ENCODE data around the gene HNRNPD.
"Not testable (repeated sequence)": the region's sequence is repeated elsewhere in the genome, so short reads cannot be mapped to it uniquely, and the experiment has no call there.

The HNRNPD gene

GRCh38 chr4:82373816-82374625 lies at the start of gene HNRNPD:
Gene HNRNPD, minus strand, starts transcription at chr4:82373991. Its CDS starts 313 bp downstream, at chr4:82373678.
- DNase-seq (ENCODE audit: low read depth), result peak; percentile 98

- no peak for DNase-seq (ENCODE audit: low read depth)
These were observed 48.8 kb upstream of the HNRNPD start for GRCh38 chr4:82422616-82423015.

- no peak for DNase-seq (ENCODE audit: low read depth)
These were observed 48.2 kb upstream of the HNRNPD start for GRCh38 chr4:82421796-82422560.

- no peak for DNase-seq (ENCODE audit: low read depth)
These were observed 45.7 kb upstream of the HNRNPD start for GRCh38 chr4:82419451-82419850.

GRCh38 chr4:82415922-82416365 lies 42.2 kb upstream of the HNRNPD start:
- no peak for DNase-seq (ENCODE audit: low read depth)

- not testable (repeated sequence) for DNase-seq (ENCODE audit: low read depth)
These were observed 41.3 kb upstream of the HNRNPD start for GRCh38 chr4:82415061-82415460.

- DNase-seq (ENCODE audit: low read depth), result no peak
These were observed 29.9 kb upstream of the HNRNPD start for GRCh38 chr4:82403725-82404124.

- no peak for DNase-seq (ENCODE audit: low read depth)
These were observed 28.5 kb upstream of the HNRNPD start for GRCh38 chr4:82402196-82402775.

- no peak for DNase-seq (ENCODE audit: low read depth)
These were observed 27.8 kb upstream of the HNRNPD start for GRCh38 chr4:82401600-82401999.

GRCh38 chr4:82398263-82398662 lies 24.5 kb upstream of the HNRNPD start:
- DNase-seq (ENCODE audit: low read depth), result no peak

- no peak for DNase-seq (ENCODE audit: low read depth)
These were observed 23.7 kb upstream of the HNRNPD start for GRCh38 chr4:82397527-82397926.

GRCh38 chr4:82394896-82395295 lies 21.1 kb upstream of the HNRNPD start:
- DNase-seq (ENCODE audit: low read depth), result no peak

- DNase-seq (ENCODE audit: low read depth), result not testable (repeated sequence)
These were observed 16.3 kb upstream of the HNRNPD start for GRCh38 chr4:82390061-82390460.

GRCh38 chr4:82388405-82388804 lies 14.6 kb upstream of the HNRNPD start:
- no peak for DNase-seq (ENCODE audit: low read depth)

- DNase-seq (ENCODE audit: low read depth), result not testable (repeated sequence)
These were observed 12.5 kb upstream of the HNRNPD start for GRCh38 chr4:82386312-82386711.

- DNase-seq (ENCODE audit: low read depth), result no peak
These were observed 9.0 kb upstream of the HNRNPD start for GRCh38 chr4:82382751-82383150.

GRCh38 chr4:82381661-82382296 lies 8.0 kb upstream of the HNRNPD start:
- no peak for DNase-seq (ENCODE audit: low read depth)

GRCh38 chr4:82381235-82381634 lies 7.4 kb upstream of the HNRNPD start:
- DNase-seq (ENCODE audit: low read depth), result no peak

GRCh38 chr4:82380831-82381230 lies 7.0 kb upstream of the HNRNPD start:
- no peak for DNase-seq (ENCODE audit: low read depth)

GRCh38 chr4:82380344-82380743 lies 6.6 kb upstream of the HNRNPD start:
- DNase-seq (ENCODE audit: low read depth), result no peak

GRCh38 chr4:82376109-82376508 lies 2.3 kb upstream of the HNRNPD start:
- DNase-seq (ENCODE audit: low read depth), result no peak

- DNase-seq (ENCODE audit: low read depth), result no peak
These were observed 340 bp downstream of the HNRNPD start for GRCh38 chr4:82373486-82373815.
